CD4-positive, alpha-beta T cell treated with Interferon alpha-2 for 1 hour (primary cell): ENCODE data around the gene RNF175.
"Not testable (repeated sequence)": the region's sequence is repeated elsewhere in the genome, so short reads cannot be mapped to it uniquely, and the experiment has no call there.

Experiments used
- DNase-seq, 2 donors: peaks; one replicate each; pipeline ENCODE4 v3.0.0-alpha.2; 2020 to 2022

RNF175 gene

DNA sequence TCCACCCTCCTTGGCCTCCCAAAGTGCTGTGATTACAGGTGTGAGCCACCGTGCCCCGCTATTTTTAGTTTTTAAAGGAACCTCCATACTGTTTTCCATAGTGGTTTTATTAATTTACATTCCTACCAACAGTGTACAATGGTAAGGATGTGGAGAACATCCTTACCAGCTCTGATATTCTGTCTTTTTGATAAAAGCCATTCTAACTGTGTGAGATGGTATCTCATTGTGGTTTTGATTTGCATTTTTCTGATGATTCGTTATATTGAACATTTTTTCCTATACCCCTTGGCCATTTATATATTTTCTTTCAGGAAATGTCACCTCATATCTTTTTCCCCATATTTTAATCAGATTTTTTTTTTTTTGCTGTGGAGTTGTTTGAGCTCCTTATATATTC is 90.0 kb downstream of the RNF175 start:
- DNase-seq, result no peak

DNA sequence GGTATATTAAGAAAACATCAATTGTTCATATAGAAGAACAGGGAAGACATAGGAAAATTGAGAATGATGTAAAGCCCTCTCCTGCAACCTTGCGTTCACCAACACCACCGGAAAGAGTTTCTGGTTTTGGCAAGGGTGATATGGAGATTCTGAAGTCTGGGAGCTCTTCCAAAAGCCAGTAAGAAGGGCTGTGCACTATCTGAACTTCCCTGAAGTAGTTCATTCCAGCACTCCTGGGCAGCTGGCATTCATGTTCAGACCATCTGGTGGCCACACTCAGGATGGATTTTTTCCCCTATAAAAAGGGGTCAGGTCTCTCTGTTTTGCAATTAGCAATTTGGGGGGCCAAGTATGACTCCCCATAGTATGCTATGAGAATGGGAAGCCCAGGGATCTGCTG is 91.2 kb downstream of the RNF175 start:
- no peak for DNase-seq

DNA sequence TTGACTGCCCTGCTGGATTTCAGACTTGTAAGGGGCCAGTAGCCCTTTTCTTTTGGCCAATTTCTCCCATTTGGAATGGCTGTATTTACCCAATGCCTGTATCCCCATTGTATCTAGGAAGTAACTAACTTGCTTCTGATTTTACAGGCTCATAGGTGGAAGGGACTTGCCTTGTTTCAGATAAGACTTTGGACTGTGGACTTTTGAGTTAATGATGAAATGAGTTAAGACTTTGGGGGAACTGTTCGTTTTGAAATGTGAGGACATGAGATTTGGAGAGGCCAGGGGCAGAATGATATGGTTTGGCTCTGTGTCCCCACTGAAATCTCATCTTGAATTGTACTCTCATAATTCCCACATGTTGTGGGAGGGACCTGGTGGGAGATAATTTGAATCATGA is 93.3 kb downstream of the RNF175 start:
- DNase-seq, result not testable (repeated sequence)

DNA sequence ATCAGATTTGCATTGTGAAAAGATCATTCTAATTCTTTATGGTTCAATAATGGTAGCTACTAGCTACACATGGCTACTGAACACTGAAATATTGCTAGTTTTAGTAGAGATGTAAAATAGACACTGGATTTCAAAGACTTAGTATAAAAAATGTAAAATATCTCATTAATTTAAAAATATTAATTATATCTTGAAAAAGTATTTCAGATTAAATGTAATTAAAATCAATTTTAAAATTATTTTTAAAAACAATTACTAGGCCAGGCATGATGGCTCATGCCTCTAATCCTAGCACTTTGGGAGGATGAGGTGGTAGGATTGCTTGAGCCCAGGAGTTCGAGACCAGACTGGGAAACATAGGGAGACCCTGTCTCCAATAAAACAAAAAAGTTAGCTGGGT is 96.2 kb downstream of the RNF175 start:
- no peak for DNase-seq

DNA sequence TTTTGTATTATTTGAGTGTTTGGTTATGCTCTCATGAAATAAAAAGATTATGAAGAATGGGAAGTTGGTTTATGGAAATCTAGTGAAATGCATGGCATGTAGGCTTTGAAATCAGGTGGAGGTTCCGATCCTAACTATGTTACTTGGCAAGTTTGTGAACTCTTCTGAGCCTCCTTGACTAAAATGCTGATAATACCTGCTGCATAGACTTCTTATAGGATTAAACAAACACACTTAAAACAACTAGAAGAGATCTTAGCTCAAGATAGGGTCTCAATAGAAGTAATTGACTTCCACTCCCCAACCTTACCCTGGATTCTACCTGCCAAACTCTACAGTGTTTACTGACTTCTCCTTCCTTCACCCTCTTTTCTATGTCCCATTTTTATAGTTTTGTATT is 97.9 kb downstream of the RNF175 start:
- DNase-seq, result no peak

DNA sequence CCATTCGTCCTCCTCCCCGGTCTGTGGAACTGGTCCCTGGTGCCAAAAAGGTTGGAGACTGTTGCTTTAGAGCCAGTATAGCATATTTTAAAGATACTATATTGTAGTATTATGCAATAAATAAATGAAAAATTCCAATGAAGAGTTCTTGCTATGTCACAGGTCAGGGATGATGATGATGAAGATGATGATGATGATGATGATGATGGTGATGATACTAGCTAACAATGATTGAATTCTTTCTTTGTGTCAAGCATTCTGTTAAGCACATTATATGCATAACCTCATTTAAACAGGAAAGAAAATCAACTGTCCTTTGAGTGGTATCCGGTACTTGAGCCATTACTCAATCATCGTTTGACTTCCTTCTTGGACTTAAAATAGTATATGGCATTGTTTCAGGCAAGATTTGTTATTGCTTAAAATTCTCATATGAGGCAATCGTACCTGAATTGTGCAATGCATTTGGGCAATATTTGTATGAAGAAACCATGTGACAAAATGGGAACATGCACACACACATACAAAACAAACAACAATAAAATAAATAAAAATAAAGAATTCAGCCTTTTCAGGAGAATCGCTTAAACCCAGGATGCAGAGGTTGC is 98.5 kb downstream of the RNF175 start:
- peak in 1 of 2 donors; percentile 23 for DNase-seq
